ENCODE measurements around the gene BRSK2.
"Not testable (repeated sequence)": the region's sequence is repeated elsewhere in the genome, so short reads cannot be mapped to it uniquely, and the experiment has no call there.

Gene BRSK2

DNA sequence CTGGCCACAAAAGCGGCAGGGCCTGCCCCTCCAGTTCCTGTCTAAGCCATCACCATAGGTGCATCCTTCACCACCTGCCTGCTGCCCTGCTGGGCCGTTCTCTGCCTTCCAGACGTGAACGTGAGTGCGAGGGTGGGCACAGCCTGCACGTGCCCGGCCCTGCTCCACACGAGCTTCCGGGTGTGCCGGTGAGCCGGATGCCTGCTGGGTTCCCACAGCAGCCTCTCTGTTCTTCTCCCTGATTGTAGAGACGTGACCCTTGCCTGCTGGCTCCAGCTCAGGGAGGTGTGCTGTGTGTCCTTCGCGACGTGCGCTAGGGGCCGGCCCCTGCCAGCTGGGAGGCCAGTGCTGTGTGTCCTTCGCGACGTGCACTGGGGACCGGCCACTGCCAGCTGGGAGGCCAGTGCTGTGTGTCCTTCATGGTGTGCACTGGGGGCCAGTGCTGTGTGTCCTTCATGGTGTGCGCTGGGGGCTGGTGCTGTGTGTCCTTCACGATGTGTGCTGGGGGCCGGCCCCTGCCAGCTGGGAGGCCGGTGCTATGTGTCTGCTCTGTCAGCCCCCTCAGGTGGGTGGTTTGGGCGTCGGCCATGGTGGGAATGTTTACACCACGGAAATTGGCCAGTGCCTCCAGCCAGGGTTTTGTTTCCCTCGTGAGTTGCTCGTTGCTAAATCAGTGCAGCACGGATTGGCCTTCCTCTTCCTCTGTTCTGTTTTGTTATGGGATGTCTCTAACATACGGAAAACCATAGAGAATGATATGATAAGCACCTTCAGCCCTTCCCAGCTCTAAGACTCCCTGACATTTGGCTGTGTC, 35.4 kb upstream of the BRSK2 start:
- no peak for DNase-seq

DNA sequence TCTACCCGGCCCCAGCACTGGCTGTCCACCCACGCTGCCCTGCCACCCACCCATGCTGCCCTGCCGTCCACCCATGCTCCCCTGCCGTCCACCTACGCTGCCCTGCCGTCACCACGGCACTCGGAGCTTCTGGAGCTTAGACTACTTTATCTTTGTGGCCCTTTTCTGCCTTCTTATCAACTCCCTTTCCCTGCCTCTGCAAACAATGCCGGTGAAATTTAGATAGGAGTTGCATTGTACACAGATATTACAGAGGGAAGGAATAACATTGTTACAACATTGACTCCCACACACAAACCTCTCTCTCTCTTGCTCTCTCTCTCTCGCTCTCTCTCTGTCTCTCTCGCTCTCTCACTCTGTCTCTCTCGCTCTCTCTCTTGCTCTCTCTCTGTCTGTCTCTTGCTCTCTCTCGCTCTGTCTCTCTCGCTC, 33.7 kb upstream of the BRSK2 start:
- no peak for DNase-seq

DNA sequence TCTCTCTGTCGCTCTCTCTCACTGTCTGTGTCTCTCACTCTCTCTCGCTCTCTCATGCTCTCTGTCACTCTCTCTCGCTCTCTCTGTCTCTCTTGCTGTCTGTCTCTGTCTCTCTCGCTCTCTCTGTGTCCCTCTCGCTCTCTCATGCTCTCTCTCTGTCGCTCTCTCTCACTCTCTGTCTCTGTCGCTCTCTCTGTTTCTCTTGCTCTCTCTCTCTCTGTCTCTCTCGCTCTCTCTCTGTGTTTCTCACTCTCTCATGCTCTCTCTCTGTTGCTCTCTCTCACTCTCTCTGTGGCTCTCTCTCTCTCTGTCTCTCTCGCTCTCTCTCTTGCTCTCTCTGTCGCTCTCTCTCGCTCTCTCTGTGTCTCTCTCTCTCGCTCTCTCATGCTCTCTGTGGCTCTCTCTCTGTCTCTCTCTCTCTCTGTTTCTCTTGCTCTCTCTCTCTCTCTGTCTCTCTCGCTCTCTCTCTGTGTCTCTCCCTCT, 33.2 kb upstream of the BRSK2 start:
- DNase-seq, result no peak

DNA sequence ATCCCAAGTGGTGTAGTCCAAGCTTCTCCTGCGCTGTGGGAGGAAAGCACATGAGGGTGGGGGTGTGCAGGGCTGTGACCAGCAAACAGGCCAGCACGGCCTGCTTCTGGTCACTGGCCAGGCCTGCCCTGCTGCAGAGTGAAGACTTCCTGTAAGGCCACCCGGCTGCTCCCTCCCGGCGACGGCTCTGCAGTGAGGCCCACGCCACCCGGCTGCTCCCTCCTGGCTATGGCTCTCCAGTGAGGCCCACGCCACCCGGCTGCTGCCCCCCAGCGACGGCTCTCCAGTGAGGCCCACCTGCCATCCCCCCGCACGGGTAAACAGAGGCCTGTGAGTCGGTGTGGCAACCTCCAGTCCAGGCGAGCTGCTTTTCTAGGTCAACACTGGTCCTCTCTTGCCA, 31.4 kb upstream of the BRSK2 start:
- DNase-seq, result no peak

DNA sequence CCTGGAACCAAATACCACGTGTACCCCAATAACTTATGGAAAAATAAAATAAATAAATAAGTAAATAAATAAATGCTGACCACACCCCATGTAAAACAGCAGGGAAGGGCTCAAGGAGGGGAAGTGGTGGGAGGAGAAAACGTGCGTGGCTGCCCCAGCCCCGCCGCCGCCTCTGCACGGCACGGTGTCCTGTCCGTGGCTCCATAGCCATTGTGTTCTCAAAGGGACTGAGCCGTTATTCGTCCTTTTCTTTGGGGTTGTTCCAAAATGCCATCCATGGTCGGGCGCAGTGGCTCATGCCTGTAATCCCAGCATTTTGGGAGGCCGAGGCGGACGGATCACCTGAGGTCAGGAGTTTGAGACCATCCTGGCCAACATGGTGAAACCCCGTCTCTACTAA, 30.8 kb upstream of the BRSK2 start:
- not testable (repeated sequence) for DNase-seq

GRCh38 chr11:1359556-1359955, 30.2 kb upstream of the BRSK2 start:
- DNase-seq, result no peak

DNA sequence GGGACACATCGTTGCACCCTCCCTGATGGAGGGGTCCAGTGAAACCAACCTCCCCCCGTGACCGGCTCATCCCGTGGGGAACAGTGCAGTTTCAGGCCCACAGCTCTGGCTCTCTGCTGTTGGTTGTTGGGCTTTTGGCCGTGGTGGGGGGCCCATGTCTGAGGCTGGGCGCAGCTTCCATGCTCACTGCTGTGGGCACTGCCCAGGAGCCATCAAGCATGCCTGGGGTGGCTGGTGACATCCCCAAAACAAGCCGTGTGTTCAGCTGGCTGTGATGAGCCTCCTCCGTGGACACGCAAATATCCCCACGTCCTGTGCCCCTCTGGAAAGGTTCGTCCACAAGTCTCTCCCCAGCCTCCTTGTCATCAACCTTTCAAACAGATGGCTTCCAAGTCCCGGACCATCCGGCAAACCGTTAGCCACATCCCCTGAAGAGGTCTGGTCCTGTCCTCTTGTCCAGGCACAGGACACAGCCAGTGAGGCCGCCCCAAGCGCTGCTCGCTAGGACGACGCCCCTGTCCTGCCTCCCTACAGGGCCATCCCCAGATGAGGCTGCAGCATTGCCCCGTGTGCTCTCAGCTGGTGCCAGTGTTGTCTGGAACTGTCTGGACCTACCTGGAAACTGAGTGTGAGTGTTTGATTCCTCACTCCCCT, 29.4 kb upstream of the BRSK2 start:
- DNase-seq, result no peak

DNA sequence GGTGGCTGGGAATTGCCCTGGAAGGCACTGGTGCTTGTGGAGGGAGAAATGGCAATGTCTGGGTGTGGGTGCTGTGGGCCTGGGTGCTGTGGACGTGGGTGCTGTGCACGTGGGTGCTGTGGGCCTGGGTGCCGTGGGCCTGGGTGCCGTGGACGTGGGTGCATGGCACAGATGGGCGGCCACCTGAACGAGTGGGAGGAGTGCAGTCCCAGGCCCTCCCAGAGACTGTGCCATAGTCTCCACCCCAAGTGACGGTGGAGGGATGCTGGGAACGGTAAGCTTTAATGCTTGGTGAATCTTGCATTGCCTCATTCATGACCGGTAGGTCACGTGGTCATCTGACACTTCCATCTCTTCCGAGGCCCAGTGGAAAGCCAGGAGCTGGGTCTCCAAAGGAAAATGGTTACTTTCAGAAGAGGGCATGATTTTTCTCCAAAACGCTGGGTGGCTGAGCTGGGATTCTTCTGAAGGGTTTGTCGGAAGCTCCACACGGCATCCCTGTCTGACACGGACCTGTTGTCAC, 28.8 kb upstream of the BRSK2 start:
- DNase-seq, result no peak

DNA sequence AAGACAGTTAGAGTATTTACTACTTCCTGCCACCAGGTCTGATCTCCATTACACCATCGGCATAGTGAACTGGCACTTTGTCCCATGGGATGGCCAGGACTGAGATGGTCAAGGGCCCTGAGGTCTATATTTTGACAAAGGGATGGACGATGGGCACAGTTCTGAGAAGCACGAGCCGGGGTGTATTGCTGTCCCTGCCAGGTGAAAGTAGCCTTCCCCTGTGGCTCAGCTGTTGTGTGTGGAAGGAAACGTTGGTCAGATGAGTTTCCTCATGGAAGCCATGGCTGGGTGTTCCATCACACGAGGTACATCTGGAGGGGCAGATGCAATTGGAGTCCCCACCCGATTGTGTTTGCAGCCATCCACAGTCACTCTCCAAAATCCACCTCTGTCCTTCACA, 27.9 kb upstream of the BRSK2 start:
- DNase-seq, result no peak

DNA sequence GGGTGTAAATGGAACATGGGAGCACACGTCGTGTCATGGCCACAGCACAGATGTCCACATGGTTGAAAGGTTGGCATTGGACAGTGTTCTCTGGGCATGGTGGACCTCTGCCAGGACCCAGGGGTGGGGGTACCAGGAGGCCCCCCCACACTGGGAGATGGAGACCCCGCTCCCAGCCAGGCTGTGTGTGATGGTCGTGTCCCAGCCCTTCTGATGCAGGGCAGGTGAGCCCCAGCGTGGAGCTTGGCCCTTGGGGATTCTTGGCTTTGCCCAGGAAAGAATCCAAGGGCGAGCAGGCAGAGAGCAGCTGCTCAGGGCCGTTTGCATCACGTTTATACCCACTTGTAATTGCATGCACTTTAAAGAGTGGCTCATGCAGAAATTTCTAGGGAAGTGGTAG, 22.0 kb upstream of the BRSK2 start:
- DNase-seq, result no peak

DNA sequence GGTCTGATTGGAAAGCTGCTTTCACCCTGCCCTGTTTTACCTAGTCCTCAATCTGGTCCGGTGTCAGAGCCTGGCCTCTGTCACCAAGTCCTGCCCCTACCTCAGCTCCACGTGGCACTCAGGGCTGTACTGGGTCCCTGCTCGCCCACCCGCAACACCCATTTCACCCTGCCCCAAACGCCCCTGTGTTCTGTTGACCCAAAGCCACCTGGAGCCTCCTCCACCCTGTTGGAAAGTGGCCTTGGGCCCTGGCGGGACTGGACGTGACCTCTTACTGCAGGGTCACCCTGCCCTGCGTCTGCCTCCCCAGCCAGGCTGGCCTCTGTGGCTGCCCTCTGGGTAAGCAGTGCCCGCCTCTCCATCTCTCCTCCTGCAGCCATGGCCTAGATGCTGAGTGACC, 21.5 kb upstream of the BRSK2 start:
- no peak for DNase-seq

- DNase-seq, result no peak
Measured at GRCh38 chr11:1368966-1369365, 20.8 kb upstream of the BRSK2 start.

DNA sequence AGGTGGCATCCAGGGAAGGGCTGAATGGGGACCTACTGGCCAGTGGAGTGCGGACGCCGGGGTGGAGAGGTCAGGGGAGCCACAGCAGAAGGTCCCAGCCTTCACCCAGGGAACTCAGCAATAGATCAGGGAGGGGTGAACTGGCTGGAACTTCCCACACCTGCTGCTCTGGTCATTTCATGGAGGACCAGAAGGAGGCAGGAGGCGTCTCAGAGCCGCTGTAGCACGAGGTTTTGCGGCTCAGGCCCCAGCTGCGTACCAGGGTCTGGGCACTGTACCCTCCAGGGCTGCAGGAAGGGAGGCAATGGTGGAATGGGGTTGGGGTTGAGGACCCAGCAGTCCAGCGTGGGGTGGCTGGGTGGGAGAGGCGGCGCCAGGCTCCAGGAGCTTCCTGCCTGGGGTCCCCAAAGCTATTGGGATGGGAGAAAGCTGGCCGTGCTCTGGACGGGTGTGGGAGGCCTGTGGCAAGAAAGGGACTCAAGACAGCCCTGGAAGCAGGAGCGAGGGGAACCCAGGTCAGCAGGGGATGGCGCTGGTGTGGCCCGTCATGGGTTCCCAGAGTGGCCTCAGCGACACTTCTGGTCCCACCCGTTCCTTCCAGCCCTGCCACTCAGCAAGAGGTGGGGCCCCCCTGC, 20.2 kb upstream of the BRSK2 start:
- DNase-seq, result no peak

- no peak for DNase-seq
Measured at GRCh38 chr11:1370186-1371025, 19.3 kb upstream of the BRSK2 start.

GRCh38 chr11:1371026-1371325, 18.8 kb upstream of the BRSK2 start:
- no peak for DNase-seq

- DNase-seq, result no peak
Measured at GRCh38 chr11:1371377-1371776, 18.4 kb upstream of the BRSK2 start.

DNA sequence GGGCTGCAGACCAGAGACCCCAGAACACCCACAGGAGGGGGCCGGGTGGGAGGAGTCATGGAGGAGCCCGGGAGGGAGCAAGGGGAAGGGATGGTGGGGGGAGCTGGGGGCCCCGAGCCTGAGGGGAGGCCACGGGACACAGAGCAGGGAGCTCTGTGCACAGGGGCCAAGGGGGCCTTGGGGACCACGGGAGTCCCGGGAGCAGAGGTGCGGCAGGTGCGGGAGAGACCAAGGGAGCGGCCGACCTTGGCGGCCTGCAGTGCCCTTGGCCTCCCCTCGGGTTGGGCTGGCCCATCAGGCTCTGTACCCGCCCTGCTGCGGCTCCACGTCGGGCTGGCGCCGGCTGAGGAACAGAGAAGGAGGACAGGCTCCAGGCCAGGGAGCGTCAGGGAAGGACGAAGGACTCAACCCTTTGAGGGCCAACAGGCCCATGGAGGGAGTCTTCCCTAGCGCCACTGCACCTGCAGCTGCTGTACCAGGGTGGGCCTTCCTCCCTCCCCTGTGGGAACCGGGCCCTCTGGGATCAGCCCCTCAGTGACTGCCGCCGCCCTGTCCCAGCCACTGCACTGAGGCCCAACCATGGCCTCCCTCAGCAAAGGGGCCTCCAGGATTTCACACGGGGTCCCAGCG, 17.8 kb upstream of the BRSK2 start:
- no peak for DNase-seq

DNA sequence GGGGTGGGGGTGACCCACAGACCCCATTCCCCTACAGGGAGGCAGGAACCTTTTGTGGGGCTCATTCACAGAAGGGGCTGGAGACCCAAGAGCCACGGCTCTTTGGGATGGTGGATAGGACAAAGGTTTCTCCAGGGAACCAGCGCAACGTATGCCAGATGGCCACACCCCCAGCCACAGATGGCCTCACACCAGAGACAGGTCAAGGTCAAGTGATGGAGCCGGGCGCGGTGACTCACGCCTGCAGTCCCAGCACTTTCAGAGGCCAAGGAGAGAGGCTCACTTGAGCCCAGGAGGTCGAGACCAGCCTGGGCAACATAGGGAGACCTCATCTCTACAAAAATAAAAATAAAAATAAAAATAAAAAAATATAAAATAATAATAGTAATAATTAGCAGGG, 17.1 kb upstream of the BRSK2 start:
- DNase-seq, result no peak

- no peak for DNase-seq
Measured at GRCh38 chr11:1373536-1374214, 16.1 kb upstream of the BRSK2 start.

GRCh38 chr11:1375161-1375954, 14.4 kb upstream of the BRSK2 start:
- DNase-seq, result no peak

DNA sequence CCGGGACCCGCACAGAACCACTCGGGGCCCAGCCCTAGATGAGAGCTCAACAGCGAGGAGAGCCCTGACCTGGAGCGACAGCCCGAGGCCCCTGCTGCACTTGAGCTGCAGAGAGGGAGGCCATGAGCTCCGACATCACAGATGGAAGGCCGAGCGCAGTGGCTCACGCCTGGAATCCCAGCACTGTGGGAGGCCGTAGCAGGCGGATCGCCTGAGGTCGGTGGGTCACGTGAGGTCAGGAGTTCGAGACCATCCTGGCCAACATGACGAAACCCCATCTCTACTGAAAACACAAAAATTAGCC, 13.8 kb upstream of the BRSK2 start:
- DNase-seq, result no peak
